Glutamatergic neuron (in vitro differentiated cells): ENCODE data around the gene SPR. TPM values are rescaled to one million over a fixed set of nuclear protein-coding genes. Genes with fewer than 3 reads are reported as not detected.
"Not testable (repeated sequence)": the region's sequence is repeated elsewhere in the genome, so short reads cannot be mapped to it uniquely, and the experiment has no call there.

Source experiments
- DNase-seq: peaks from one replicate; pipeline ENCODE4 v3.0.0; 2022
- H3K27ac Mint-ChIP-seq: one replicate; pipeline ENCODE4 v1.8.0; 2020; ENCODE audit warnings: mild to moderate bottlenecking, mixed read lengths, inconsistent platforms; ENCODE audit not compliant: unreplicated experiment
- H3K27me3 Mint-ChIP-seq: one replicate; pipeline ENCODE4 v1.8.0; 2020; ENCODE audit warnings: mild to moderate bottlenecking, moderate library complexity, mixed read lengths, inconsistent platforms; ENCODE audit not compliant: unreplicated experiment
- H3K36me3 Mint-ChIP-seq: one replicate; pipeline ENCODE4 v1.8.0; 2020; ENCODE audit warnings: mild to moderate bottlenecking, mixed read lengths, inconsistent platforms; ENCODE audit not compliant: unreplicated experiment
- H3K4me1 Mint-ChIP-seq: one replicate; pipeline ENCODE4 v1.8.0; 2020; ENCODE audit warnings: mild to moderate bottlenecking, low read depth, mixed read lengths, inconsistent platforms; ENCODE audit not compliant: unreplicated experiment
- H3K4me3 Mint-ChIP-seq: one replicate; pipeline ENCODE4 v1.8.0; 2020; ENCODE audit warnings: mild to moderate bottlenecking, mixed read lengths, inconsistent platforms; ENCODE audit not compliant: unreplicated experiment
- H3K9me3 Mint-ChIP-seq: one replicate; pipeline ENCODE4 v1.8.0; 2020; ENCODE audit warnings: mild to moderate bottlenecking, moderate library complexity, mixed read lengths, inconsistent platforms; ENCODE audit not compliant: unreplicated experiment
- total RNA-seq: library from RNA; stranded (reverse); fragmentation: NEBNext Ultra II Directional; extraction: Animal tissue kit (Norgen Biotek cat#: 25700); gene quantifications from one replicate; pipeline ENCODE4 v1.2.1, GENCODE V29; 2021; ENCODE audit not compliant: unreplicated experiment
- TF ChIP-seq, protein P1 (sequence below): fragments of 200-600 bp; sonication (generic); IDR thresholded peaks from one replicate; pipeline ENCODE4 v1.5.0; 2021; ENCODE audit not compliant: partially characterized antibody, unreplicated experiment

The SPR gene
- total RNA-seq, 1 donor from 2014 or later, result 1.7 TPM

DNA sequence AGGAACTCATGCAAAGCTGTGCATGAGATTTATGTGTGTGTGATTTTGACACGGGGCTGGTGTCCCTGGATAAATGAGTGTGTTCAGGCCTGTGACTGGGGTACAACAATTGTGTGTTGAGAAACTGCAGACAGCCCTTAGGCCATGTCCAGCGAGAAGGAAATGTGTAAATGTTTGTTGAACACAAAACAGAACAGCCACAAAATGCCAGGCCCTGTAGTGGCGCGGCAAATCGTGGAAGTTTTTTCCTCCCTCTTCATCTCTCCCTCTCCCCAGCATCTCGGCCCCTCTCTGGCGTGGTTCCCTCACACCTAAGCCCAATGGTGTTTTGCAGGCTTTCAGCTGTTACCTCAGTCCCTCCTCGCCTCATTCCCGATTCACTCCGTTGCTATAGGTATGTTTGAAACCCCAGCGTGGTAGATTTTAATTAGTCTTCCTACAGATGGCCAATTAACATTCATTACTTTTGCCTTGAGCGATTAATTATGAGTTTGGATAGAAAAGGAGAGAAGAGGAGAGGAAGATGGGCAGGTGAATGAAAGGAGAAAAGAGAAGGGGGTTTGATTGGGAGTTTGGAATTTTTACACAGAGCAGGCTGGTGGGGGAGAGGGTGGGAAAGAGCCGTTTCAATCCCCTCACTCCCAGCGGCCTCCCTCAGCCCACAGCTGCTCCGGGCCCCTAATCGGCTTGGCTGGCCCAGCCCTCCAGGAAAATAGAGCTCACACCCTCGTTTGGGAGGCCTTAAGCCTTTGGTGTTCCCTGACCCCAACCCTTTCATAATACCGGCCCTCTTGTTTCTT lies 10.8 kb downstream of the SPR start:
- H3K27me3 Mint-ChIP-seq, result peaks cover 16% of the 10 kb centered on the region

DNA sequence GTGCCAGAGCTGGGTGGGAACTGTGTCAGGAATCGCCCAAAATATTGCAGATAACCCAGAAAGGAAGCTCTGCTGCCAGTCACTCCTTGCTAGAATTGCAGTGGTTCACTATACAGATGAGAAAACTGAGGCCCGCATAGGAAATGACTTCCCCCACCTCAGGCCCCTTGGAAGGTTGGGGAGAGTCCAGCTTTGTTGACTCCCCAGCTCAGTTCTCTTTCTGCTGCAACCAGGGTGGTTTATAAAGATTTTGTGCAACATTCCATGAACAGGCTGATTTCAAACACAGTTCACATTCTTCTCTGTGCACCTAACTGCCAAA lies 11.3 kb downstream of the SPR start:
- Mint-ChIP-seq H3K27me3 (peaks cover 18% of the 10 kb centered on the region), H3K36me3 (no peaks in the 10 kb centered on the region), H3K4me3 (no peak overlapping the region), H3K9me3 (peaks cover 8% of the 10 kb centered on the region), H3K27ac (no peak overlapping the region), H3K4me1 (peaks cover 24% of the 10 kb centered on the region)
- TF ChIP-seq, protein P1, sequence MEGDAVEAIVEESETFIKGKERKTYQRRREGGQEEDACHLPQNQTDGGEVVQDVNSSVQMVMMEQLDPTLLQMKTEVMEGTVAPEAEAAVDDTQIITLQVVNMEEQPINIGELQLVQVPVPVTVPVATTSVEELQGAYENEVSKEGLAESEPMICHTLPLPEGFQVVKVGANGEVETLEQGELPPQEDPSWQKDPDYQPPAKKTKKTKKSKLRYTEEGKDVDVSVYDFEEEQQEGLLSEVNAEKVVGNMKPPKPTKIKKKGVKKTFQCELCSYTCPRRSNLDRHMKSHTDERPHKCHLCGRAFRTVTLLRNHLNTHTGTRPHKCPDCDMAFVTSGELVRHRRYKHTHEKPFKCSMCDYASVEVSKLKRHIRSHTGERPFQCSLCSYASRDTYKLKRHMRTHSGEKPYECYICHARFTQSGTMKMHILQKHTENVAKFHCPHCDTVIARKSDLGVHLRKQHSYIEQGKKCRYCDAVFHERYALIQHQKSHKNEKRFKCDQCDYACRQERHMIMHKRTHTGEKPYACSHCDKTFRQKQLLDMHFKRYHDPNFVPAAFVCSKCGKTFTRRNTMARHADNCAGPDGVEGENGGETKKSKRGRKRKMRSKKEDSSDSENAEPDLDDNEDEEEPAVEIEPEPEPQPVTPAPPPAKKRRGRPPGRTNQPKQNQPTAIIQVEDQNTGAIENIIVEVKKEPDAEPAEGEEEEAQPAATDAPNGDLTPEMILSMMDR, result no peak
- DNase-seq, result no peak

More for the DNA sequence above, 10.8 kb downstream of the SPR start:
- Mint-ChIP-seq H3K4me3 (no peak overlapping the region), H3K9me3 (peaks cover 8% of the 10 kb centered on the region), H3K36me3 (no peaks in the 10 kb centered on the region), H3K4me1 (peaks cover 26% of the 10 kb centered on the region), H3K27ac (no peak overlapping the region)
- no peak for DNase-seq
- TF ChIP-seq, protein P1, result no peak

DNA sequence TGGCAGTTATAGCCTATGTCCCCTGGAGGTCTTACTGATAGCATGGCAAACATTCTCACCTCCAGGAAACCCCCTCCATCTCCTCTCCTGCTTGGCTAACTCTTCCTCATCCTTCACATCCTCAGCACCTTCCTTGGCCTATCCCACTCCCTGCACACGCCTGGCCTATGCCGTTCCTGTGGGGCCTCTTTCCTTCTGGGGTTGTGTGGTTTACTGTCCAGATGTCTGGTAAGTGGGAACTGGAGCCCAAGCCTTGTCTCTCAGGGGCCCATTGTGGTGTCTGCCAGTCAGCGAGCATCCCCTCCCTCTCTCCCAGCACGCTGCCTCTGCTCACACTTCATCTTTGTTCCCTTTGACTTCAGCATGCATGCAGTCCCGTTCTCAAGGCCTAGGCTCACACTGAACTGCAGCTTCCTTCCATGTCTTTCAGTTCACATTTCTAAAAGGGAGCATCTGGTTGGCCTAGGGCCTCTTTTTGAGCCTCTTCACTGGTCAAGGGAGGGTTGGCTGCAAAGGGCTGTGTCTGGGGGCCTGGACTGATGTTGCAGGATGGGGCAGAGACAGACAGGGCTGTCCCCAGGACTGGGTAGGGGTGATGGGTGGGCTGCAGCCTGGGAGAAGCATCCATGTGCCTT lies 13.1 kb downstream of the SPR start:
- Mint-ChIP-seq H3K27ac (no peak overlapping the region), H3K4me3 (no peak overlapping the region), H3K4me1 (peaks cover 18% of the 10 kb centered on the region), H3K36me3 (no peaks in the 10 kb centered on the region), H3K27me3 (peaks cover 12% of the 10 kb centered on the region), H3K9me3 (peaks cover 8% of the 10 kb centered on the region)
- TF ChIP-seq, protein P1, result no peak
- no peak for DNase-seq

DNA sequence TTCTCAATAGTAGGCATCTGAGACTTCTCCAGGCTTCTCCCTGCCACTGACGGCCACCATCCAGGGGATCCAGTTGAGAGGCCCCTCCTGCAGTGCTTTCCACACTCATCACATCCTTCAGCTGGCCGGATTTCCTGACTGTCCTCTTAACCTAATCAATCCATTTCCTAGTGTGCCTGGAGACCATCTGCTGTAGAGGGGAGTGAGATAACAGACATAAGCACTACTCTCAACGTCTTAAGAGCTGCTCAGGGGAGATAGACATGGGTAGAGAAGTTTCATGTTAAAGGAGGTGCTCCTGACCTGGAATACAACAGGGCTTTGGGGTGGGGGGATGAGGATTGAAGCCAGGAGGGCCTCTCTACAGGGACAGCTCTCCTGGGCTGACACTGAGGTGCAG lies 14.2 kb downstream of the SPR start:
- no peak for DNase-seq
- H3K9me3 Mint-ChIP-seq, result peaks cover 4% of the 10 kb centered on the region
- peaks cover 5% of the 10 kb centered on the region for H3K36me3 Mint-ChIP-seq
- H3K4me1 Mint-ChIP-seq, result peaks cover 12% of the 10 kb centered on the region
- peaks cover 5% of the 10 kb centered on the region for H3K27me3 Mint-ChIP-seq
- TF ChIP-seq, protein P1, result no peak
- peak overlapping the region; percentile 21 for H3K27ac Mint-ChIP-seq
- H3K4me3 Mint-ChIP-seq, result peak overlapping the region; percentile 26

DNA sequence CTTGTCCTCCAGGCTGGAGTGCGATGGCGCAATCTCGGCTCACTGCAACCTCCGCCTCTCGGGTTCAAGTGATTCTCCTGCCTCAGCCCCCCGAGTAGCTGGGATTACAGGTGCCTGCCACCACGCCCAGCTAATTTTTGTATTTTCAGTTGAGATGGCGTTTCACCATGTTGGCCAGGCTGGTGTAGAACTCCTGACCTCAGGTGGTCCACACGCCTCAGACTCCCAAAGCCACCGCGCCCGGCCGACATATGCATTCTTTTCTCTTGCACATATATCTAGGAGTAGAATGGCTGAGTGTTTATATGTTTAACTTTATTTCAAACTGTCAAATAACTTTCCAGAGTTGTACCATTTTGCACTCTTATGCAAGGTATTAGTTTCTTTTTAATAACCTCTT lies 20.2 kb downstream of the SPR start:
- H3K9me3 Mint-ChIP-seq, H3K4me3 Mint-ChIP-seq, H3K27ac Mint-ChIP-seq, DNase-seq, H3K36me3 Mint-ChIP-seq, H3K4me1 Mint-ChIP-seq: not testable (repeated sequence)
- H3K27me3 Mint-ChIP-seq, result peaks cover 10% of the 10 kb centered on the region
